KMS-11 (cell line): Measurements from ENCODE around the gene RAB40A.

Source experiments
- H2AFZ ChIP-seq: fragments of 200-600 bp; sonication (generic); 2 replicates; pipeline ENCODE4 v1.6.1; 2016; ENCODE audit warnings: antibody characterized with exemption, mixed run types, low read depth
- H3K27ac ChIP-seq: fragments of 200-600 bp; sonication (generic); 2 replicates; pipeline ENCODE4 v1.6.1; 2016; ENCODE audit warnings: mild to moderate bottlenecking, mixed run types
- H3K27me3 ChIP-seq: fragments of 200-600 bp; sonication (generic); 2 replicates; pipeline ENCODE4 v1.6.1; 2017; ENCODE audit warnings: mild to moderate bottlenecking, low read depth, mixed run types, moderate library complexity; ENCODE audit not compliant: insufficient read depth
- H3K36me3 ChIP-seq: fragments of 200-600 bp; sonication (generic); 2 replicates; pipeline ENCODE4 v1.6.1; 2017; ENCODE audit warnings: mild to moderate bottlenecking, mixed run types; ENCODE audit not compliant: insufficient read depth
- H3K4me1 ChIP-seq: fragments of 200-600 bp; sonication (generic); 2 replicates; pipeline ENCODE4 v1.6.1; 2016; ENCODE audit warnings: mild to moderate bottlenecking, low read depth, mixed run types; ENCODE audit not compliant: poor library complexity, severe bottlenecking
- H3K4me2 ChIP-seq: fragments of 200-600 bp; sonication (generic); 2 replicates; pipeline ENCODE4 v1.7.0; 2016; ENCODE audit warnings: mild to moderate bottlenecking, mixed run types
- H3K4me3 ChIP-seq: fragments of 200-600 bp; sonication (generic); IDR thresholded peaks from 2 replicates; pipeline ENCODE4 v1.6.1; 2017; ENCODE audit warnings: low read depth, low read length, mixed read lengths; ENCODE audit not compliant: insufficient read depth
- H3K79me2 ChIP-seq: fragments of 200-600 bp; sonication (generic); 2 replicates; pipeline ENCODE4 v1.6.1; 2016; ENCODE audit warnings: low read depth, mixed run types; ENCODE audit not compliant: insufficient read depth
- H3K9ac ChIP-seq: fragments of 200-600 bp; sonication (generic); 2 replicates; pipeline ENCODE4 v1.6.1; 2016; ENCODE audit warnings: mild to moderate bottlenecking, mixed run types
- H4K20me1 ChIP-seq: fragments of 200-600 bp; sonication (generic); 2 replicates; pipeline ENCODE4 v1.6.1; 2016; ENCODE audit warnings: mild to moderate bottlenecking, mixed run types; ENCODE audit not compliant: insufficient read depth
- CTCF ChIP-seq: fragments of 200-600 bp; sonication (generic); conservative IDR thresholded peaks from 2 replicates; pipeline ENCODE4 v1.6.1; 2017; ENCODE audit warnings: low read depth, mild to moderate bottlenecking, antibody characterized with exemption, low read length, moderate library complexity, mixed read lengths

Gene RAB40A

GRCh38 chrX:103550415-103551051 is 31.2 kb upstream of the RAB40A start:
- Histone ChIP-seq H3K4me1 (no peaks in the 10 kb centered on the region), H3K4me3 (no peak overlapping the region), H3K36me3 (no peaks in the 10 kb centered on the region), H3K27ac (no peak overlapping the region), H2AFZ (no peak overlapping the region), H3K9ac (no peak overlapping the region), H3K4me2 (no peak overlapping the region), H4K20me1 (no peaks in the 10 kb centered on the region), H3K79me2 (no peaks in the 10 kb centered on the region), H3K27me3 (no peaks in the 10 kb centered on the region)
- TF ChIP-seq CTCF: no peak

- Histone ChIP-seq H3K9ac (no peak overlapping the region), H3K4me3 (no peak overlapping the region), H3K27me3 (no peaks in the 10 kb centered on the region), H4K20me1 (no peaks in the 10 kb centered on the region), H3K4me2 (no peak overlapping the region), H3K79me2 (no peaks in the 10 kb centered on the region), H3K4me1 (no peaks in the 10 kb centered on the region), H2AFZ (no peak overlapping the region), H3K27ac (no peak overlapping the region), H3K36me3 (no peaks in the 10 kb centered on the region)
- TF ChIP-seq CTCF: no peak
Observed at GRCh38 chrX:103549916-103550315, 30.6 kb upstream of the RAB40A start.

- Histone ChIP-seq H2AFZ (no peak overlapping the region), H3K36me3 (no peaks in the 10 kb centered on the region), H3K79me2 (no peaks in the 10 kb centered on the region), H4K20me1 (no peaks in the 10 kb centered on the region), H3K27me3 (no peaks in the 10 kb centered on the region), H3K27ac (no peak overlapping the region), H3K4me1 (no peaks in the 10 kb centered on the region), H3K9ac (no peak overlapping the region), H3K4me3 (no peak overlapping the region), H3K4me2 (no peak overlapping the region)
- no peak for TF ChIP-seq CTCF
Observed at GRCh38 chrX:103540145-103540544, 20.9 kb upstream of the RAB40A start.

GRCh38 chrX:103539695-103540094 is 20.4 kb upstream of the RAB40A start:
- H3K27ac ChIP-seq: no peak overlapping the region
- TF ChIP-seq CTCF: no peak
- H3K4me3 ChIP-seq: no peak overlapping the region
- H3K36me3 ChIP-seq: no peaks in the 10 kb centered on the region
- no peaks in the 10 kb centered on the region for H3K27me3 ChIP-seq
- no peaks in the 10 kb centered on the region for H3K4me1 ChIP-seq
- H2AFZ ChIP-seq: no peak overlapping the region
- H4K20me1 ChIP-seq: no peaks in the 10 kb centered on the region
- H3K4me2 ChIP-seq: no peak overlapping the region
- no peak overlapping the region for H3K9ac ChIP-seq
- H3K79me2 ChIP-seq: no peaks in the 10 kb centered on the region
